Vagina (tissue), 2 donors: ENCODE data around the gene SAAL1.

Experiments
- CTCF ChIP-seq, 3 experiments: fragments of 450-650 bp in 2 of 3; fragments of 200-600 bp in 1 of 3; sonication (generic) in 1 of 3; IDR thresholded peaks; one replicate each; pipeline ENCODE4 v1.5.1; 2017 to 2019; ENCODE audit warnings: antibody characterized with exemption in 3 of 3, mild to moderate bottlenecking in 2 of 3, moderate library complexity in 2 of 3
- POLR2A ChIP-seq, 2 donors: fragments of 450-650 bp; IDR thresholded peaks; one replicate each; pipeline ENCODE4 v1.6.1; 2017; ENCODE audit warnings: antibody characterized with exemption in 2 of 2, mild to moderate bottlenecking in 2 of 2, moderate library complexity in 2 of 2
- POLR2AphosphoS5 ChIP-seq, 2 donors: sonication (generic); formaldehyde crosslinking; IDR thresholded peaks; one replicate each; pipeline ENCODE4 v1.9.0; 2017; ENCODE audit warnings: antibody characterized with exemption in 2 of 2, mild to moderate bottlenecking in 2 of 2, low read depth in 1 of 2; ENCODE audit not compliant: insufficient read depth in 1 of 2

GRCh38 chr11:18036456-18036855 is 69.4 kb downstream of the SAAL1 start:
- TF ChIP-seq POLR2A (IDR thresholded peaks at IDR 0.05) = no peak
- TF ChIP-seq CTCF (IDR thresholded peaks at IDR 0.05) = no peak
- TF ChIP-seq POLR2AphosphoS5 (IDR thresholded peaks at IDR 0.05; ENCODE audit: insufficient read depth in 1 of 2, low read depth in 1 of 2) = no peak
